Hepatocyte (in vitro differentiated cells): ENCODE measurements around the gene C3orf85. TPM values are rescaled to one million over a fixed set of nuclear protein-coding genes. Genes with fewer than 3 reads are reported as not detected.

ENCODE experiments used
- DNase-seq: peaks from one replicate; pipeline ENCODE4 v3.0.0-alpha.2; 2016; ENCODE audit warnings: low spot score
- H2AFZ ChIP-seq: fragments of 200-600 bp; sonication (generic); 2 replicates; pipeline ENCODE4 v1.6.0; 2016; ENCODE audit warnings: antibody characterized with exemption, mild to moderate bottlenecking
- H3K27ac ChIP-seq: fragments of 200-600 bp; sonication (generic); 2 replicates; pipeline ENCODE4 v1.5.1; 2016; ENCODE audit warnings: mild to moderate bottlenecking
- H3K27me3 ChIP-seq: fragments of 200-600 bp; sonication (generic); 2 replicates; pipeline ENCODE4 v1.6.1; 2016
- H3K36me3 ChIP-seq: fragments of 200-600 bp; sonication (generic); replicated peaks from 2 replicates; pipeline ENCODE4 v1.5.1; 2016; ENCODE audit warnings: low read depth; ENCODE audit not compliant: insufficient read depth
- H3K4me1 ChIP-seq: fragments of 200-600 bp; sonication (generic); 2 replicates; pipeline ENCODE4 v1.5.1; 2016; ENCODE audit warnings: mild to moderate bottlenecking, moderate library complexity; ENCODE audit not compliant: insufficient read depth
- H3K4me2 ChIP-seq: fragments of 200-600 bp; sonication (generic); 2 replicates; pipeline ENCODE4 v1.6.0; 2016
- H3K4me3 ChIP-seq: fragments of 200-600 bp; sonication (generic); 2 replicates; pipeline ENCODE4 v1.5.1; 2016; ENCODE audit warnings: mild to moderate bottlenecking
- H3K79me2 ChIP-seq: fragments of 200-600 bp; sonication (generic); 2 replicates; pipeline ENCODE4 v1.6.0; 2017; ENCODE audit warnings: mild to moderate bottlenecking
- H3K9me2 ChIP-seq: fragments of 200-600 bp; sonication (generic); replicated peaks from 2 replicates; pipeline ENCODE4 v1.6.0; 2017; ENCODE audit warnings: mild to moderate bottlenecking; ENCODE audit not compliant: insufficient read depth
- H3K9me3 ChIP-seq: fragments of 200-600 bp; sonication (generic); 2 replicates; pipeline ENCODE4 v1.5.1; 2016; ENCODE audit warnings: low read depth, mild to moderate bottlenecking
- H4K20me1 ChIP-seq: fragments of 200-600 bp; sonication (generic); 2 replicates; pipeline ENCODE4 v1.6.0; 2016; ENCODE audit warnings: mild to moderate bottlenecking; ENCODE audit not compliant: insufficient read depth, poor library complexity, severe bottlenecking
- EZH2 ChIP-seq: fragments of 200-600 bp; sonication (generic); IDR thresholded peaks from 2 replicates; pipeline ENCODE4 v1.6.1; 2016; ENCODE audit warnings: antibody characterized with exemption, mild to moderate bottlenecking, borderline replicate concordance
- EZH2phosphoT487 ChIP-seq: fragments of 200-600 bp; sonication (generic); IDR thresholded peaks from one replicate; pipeline ENCODE4 v1.6.1; 2018; ENCODE audit warnings: antibody characterized with exemption, mild to moderate bottlenecking, low read depth, moderate library complexity; ENCODE audit not compliant: unreplicated experiment, severe bottlenecking
- WGBS: methylation state at CpG from one replicate; pipeline ENCODE4 v1.1.6; 2016; ENCODE audit warnings: low lambda C conversion rate; ENCODE audit errors: missing lambda C conversion rate; 5-methylcytosine and 5-hydroxymethylcytosine counted together
- polyA plus RNA-seq: library from polyadenylated mRNA; unstranded; fragments of >200 nt; fragmentation: Nextera tagmentation; extraction: Ambion mirVana; gene quantifications from 2 replicates; pipeline ENCODE4 v1.2.1, GENCODE V29; 2016
- total RNA-seq: library from RNA; depleted of rRNA; stranded (reverse); fragments of >200 nt; gene quantifications from 2 replicates; pipeline ENCODE4 v1.2.3, GENCODE V29; 2014
- TF ChIP-seq, protein P1 (sequence below): fragments of 200-600 bp; sonication (generic); IDR thresholded peaks from 2 replicates; pipeline ENCODE4 v1.5.1; 2016; ENCODE audit warnings: antibody characterized with exemption, mild to moderate bottlenecking; ENCODE audit not compliant: poor library complexity

C3orf85 gene
- total and polyA plus RNA-seq, 2 experiments from 2014 or later = 33.4 to 52.2 TPM

DNA sequence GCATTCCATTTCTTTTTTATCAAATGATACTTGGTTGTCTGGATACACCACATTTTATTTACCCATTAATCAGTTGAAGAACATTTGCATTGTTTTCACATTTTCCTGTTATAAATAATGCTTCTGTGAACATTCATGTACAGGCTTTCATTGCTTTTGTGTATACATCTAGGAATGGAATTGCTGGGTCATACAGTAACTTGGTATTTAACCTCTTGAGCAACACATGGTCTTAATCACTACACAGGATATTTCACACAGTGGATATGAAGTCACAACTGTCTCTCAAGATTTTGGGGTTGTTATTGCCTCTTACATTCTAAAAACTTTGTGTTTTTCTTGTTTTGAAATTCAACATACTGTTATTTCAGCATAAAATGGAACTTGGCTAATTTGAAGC is 48.2 kb downstream of the C3orf85 start:
- H3K27me3 ChIP-seq = no peaks in the 10 kb centered on the region
- H2AFZ ChIP-seq = no peak overlapping the region
- H3K79me2 ChIP-seq = no peaks in the 10 kb centered on the region
- no peaks in the 10 kb centered on the region for H3K9me2 ChIP-seq
- DNase-seq = no peak
- H3K9me3 ChIP-seq = no peaks in the 10 kb centered on the region
- H4K20me1 ChIP-seq = no peaks in the 10 kb centered on the region
- H3K36me3 ChIP-seq = no peaks in the 10 kb centered on the region
- H3K4me2 ChIP-seq = no peak overlapping the region
- TF ChIP-seq, protein P1, sequence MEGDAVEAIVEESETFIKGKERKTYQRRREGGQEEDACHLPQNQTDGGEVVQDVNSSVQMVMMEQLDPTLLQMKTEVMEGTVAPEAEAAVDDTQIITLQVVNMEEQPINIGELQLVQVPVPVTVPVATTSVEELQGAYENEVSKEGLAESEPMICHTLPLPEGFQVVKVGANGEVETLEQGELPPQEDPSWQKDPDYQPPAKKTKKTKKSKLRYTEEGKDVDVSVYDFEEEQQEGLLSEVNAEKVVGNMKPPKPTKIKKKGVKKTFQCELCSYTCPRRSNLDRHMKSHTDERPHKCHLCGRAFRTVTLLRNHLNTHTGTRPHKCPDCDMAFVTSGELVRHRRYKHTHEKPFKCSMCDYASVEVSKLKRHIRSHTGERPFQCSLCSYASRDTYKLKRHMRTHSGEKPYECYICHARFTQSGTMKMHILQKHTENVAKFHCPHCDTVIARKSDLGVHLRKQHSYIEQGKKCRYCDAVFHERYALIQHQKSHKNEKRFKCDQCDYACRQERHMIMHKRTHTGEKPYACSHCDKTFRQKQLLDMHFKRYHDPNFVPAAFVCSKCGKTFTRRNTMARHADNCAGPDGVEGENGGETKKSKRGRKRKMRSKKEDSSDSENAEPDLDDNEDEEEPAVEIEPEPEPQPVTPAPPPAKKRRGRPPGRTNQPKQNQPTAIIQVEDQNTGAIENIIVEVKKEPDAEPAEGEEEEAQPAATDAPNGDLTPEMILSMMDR = no peak
- TF ChIP-seq EZH2 = no peak
- no peak for TF ChIP-seq EZH2phosphoT487
- H3K27ac ChIP-seq = no peak overlapping the region
- H3K4me3 ChIP-seq = no peak overlapping the region
- no peaks in the 10 kb centered on the region for H3K4me1 ChIP-seq

DNA sequence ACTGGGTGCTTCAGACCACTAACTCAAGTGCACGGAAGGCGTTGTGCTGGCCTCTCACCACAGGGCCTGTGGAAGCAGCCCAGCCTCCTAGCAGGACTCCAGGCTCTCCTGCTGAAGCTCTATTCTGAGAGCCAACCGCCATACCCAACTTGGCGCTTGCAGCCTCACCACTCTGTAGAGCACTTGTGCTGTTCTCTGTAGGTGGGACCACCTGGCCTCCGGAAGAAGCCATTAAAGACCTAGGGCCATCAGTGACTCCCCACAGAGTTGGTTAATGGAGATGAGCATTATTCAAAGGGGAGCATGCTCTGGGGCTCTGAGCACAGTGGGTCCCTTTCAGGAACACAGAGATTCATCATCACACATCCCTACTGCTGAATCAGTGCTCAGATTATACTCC is 50.9 kb downstream of the C3orf85 start:
- H3K36me3 ChIP-seq = no peaks in the 10 kb centered on the region
- 96% methylated on average over 5 of the region's 5 CpGs for WGBS
- H3K27me3 ChIP-seq = no peaks in the 10 kb centered on the region
- H2AFZ ChIP-seq = no peak overlapping the region
- H3K4me2 ChIP-seq = no peak overlapping the region
- no peak for DNase-seq
- H3K27ac ChIP-seq = no peak overlapping the region
- TF ChIP-seq EZH2phosphoT487 (no peak), EZH2 (no peak)
- TF ChIP-seq, protein P1 = no peak
- no peaks in the 10 kb centered on the region for H3K9me3 ChIP-seq
- no peak overlapping the region for H3K4me3 ChIP-seq
- no peaks in the 10 kb centered on the region for H3K79me2 ChIP-seq
- H3K4me1 ChIP-seq = no peaks in the 10 kb centered on the region
- H3K9me2 ChIP-seq = no peaks in the 10 kb centered on the region
- no peaks in the 10 kb centered on the region for H4K20me1 ChIP-seq

- Histone ChIP-seq H2AFZ (no peak overlapping the region), H3K27me3 (no peaks in the 10 kb centered on the region), H3K79me2 (no peaks in the 10 kb centered on the region), H3K4me2 (no peak overlapping the region), H3K9me3 (no peaks in the 10 kb centered on the region), H3K9me2 (no peaks in the 10 kb centered on the region), H3K27ac (no peak overlapping the region), H3K4me3 (no peak overlapping the region), H3K4me1 (no peaks in the 10 kb centered on the region), H4K20me1 (no peaks in the 10 kb centered on the region), H3K36me3 (no peaks in the 10 kb centered on the region)
- TF ChIP-seq EZH2 (no peak), EZH2phosphoT487 (no peak)
- TF ChIP-seq, protein P1 = no peak
- no peak for DNase-seq
- WGBS = 86% methylated on average over 6 of the region's 6 CpGs
Observed at GRCh38 chr3:109188741-109189140, 52.2 kb downstream of the C3orf85 start.

DNA sequence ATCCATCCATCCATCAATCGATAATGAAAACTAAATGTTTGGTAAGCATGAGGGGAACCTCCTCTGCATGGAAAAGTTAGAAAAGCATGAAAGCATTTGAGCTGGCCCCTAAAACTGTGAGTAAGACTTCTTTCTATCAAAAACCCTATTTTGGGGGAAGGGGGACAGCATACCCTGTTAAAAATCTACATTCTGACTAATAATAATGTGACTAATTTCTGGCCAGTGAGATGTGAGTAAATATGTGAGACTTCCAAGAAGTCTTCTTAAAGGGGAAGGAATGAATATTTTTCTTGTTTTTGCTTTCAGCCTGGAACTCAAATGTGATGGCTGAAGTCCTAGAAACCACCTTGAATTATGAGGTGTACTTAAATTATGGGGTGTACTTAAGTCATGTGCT is 54.9 kb downstream of the C3orf85 start:
- H3K9me3 ChIP-seq = no peaks in the 10 kb centered on the region
- H3K36me3 ChIP-seq = no peaks in the 10 kb centered on the region
- H3K9me2 ChIP-seq = no peaks in the 10 kb centered on the region
- 91% methylated on average over 1 of the region's 1 CpG for WGBS
- no peaks in the 10 kb centered on the region for H3K79me2 ChIP-seq
- H3K4me2 ChIP-seq = no peak overlapping the region
- H2AFZ ChIP-seq = no peak overlapping the region
- H3K4me3 ChIP-seq = no peak overlapping the region
- no peak for DNase-seq
- no peaks in the 10 kb centered on the region for H4K20me1 ChIP-seq
- H3K4me1 ChIP-seq = no peaks in the 10 kb centered on the region
- no peaks in the 10 kb centered on the region for H3K27me3 ChIP-seq
- no peak overlapping the region for H3K27ac ChIP-seq
- no peak for TF ChIP-seq EZH2
- TF ChIP-seq EZH2phosphoT487 = no peak
- TF ChIP-seq, protein P1 = no peak
